Ishikawa (cell line): Measurements from ENCODE around the gene LRP1.

Source experiments
- EP300 ChIP-seq: IDR thresholded peaks from 2 replicates; pipeline ENCODE4 v1.6.1; 2012; ENCODE audit warnings: borderline replicate concordance
- NFIC ChIP-seq: IDR thresholded peaks from 2 replicates; pipeline ENCODE4 v1.6.1; 2012
- RAD21 ChIP-seq: IDR thresholded peaks from 2 replicates; pipeline ENCODE4 v1.6.1; 2012; ENCODE audit warnings: low read depth
- TAF1 ChIP-seq: IDR thresholded peaks from 2 replicates; pipeline ENCODE4 v1.6.1; 2012; ENCODE audit warnings: low read depth, mild to moderate bottlenecking
- TEAD4 ChIP-seq: IDR thresholded peaks from 2 replicates; pipeline ENCODE4 v1.6.1; 2012
- ZBTB7A ChIP-seq: IDR thresholded peaks from 2 replicates; pipeline ENCODE4 v1.6.1; 2012; ENCODE audit warnings: low read depth
- TF ChIP-seq, protein P1 (sequence below): IDR thresholded peaks from 2 replicates; pipeline ENCODE4 v1.6.1; 2012
- TF ChIP-seq, protein P2 (sequence below): IDR thresholded peaks from 2 replicates; pipeline ENCODE4 v1.6.1; 2012; ENCODE audit warnings: low read depth, mild to moderate bottlenecking

DNA sequence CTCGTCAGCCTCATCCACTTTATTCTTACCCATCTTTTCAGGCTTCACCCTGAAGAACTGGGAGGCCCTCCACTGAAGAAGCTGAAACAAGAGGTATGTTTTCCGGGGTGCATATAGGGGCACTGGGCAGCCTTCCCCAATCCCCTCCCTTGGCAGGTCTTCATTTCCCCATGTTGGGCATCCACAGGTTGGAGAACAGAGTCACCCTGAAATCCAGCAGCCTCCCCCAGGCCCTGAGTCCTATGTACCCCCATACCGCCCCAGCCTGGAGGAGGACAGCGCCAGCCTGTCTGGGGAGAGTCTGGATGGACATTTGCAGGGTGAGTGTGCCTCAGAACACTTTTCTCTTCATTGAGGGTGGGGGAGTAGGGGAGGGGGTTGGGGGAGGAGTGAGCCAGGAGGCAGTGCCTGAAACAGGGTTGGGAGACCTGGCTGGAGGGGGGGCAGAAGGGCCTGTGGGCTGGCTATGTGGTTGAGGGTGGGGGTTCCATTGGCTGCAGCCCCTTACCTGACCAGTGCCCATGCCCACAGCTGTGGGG, 35.3 kb upstream of the LRP1 start:
- TF ChIP-seq, protein P1, sequence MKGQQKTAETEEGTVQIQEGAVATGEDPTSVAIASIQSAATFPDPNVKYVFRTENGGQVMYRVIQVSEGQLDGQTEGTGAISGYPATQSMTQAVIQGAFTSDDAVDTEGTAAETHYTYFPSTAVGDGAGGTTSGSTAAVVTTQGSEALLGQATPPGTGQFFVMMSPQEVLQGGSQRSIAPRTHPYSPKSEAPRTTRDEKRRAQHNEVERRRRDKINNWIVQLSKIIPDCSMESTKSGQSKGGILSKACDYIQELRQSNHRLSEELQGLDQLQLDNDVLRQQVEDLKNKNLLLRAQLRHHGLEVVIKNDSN: no peak
- TF ChIP-seq, protein P2, sequence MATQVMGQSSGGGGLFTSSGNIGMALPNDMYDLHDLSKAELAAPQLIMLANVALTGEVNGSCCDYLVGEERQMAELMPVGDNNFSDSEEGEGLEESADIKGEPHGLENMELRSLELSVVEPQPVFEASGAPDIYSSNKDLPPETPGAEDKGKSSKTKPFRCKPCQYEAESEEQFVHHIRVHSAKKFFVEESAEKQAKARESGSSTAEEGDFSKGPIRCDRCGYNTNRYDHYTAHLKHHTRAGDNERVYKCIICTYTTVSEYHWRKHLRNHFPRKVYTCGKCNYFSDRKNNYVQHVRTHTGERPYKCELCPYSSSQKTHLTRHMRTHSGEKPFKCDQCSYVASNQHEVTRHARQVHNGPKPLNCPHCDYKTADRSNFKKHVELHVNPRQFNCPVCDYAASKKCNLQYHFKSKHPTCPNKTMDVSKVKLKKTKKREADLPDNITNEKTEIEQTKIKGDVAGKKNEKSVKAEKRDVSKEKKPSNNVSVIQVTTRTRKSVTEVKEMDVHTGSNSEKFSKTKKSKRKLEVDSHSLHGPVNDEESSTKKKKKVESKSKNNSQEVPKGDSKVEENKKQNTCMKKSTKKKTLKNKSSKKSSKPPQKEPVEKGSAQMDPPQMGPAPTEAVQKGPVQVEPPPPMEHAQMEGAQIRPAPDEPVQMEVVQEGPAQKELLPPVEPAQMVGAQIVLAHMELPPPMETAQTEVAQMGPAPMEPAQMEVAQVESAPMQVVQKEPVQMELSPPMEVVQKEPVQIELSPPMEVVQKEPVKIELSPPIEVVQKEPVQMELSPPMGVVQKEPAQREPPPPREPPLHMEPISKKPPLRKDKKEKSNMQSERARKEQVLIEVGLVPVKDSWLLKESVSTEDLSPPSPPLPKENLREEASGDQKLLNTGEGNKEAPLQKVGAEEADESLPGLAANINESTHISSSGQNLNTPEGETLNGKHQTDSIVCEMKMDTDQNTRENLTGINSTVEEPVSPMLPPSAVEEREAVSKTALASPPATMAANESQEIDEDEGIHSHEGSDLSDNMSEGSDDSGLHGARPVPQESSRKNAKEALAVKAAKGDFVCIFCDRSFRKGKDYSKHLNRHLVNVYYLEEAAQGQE: no peak
- no peak for TF ChIP-seq EP300
- no peak for TF ChIP-seq NFIC
- no peak for TF ChIP-seq TEAD4
- no peak for TF ChIP-seq TAF1
- no peak for TF ChIP-seq RAD21
- no peak for TF ChIP-seq ZBTB7A
